B cell (primary cell): ENCODE measurements around the gene DYDC1. TPM values are rescaled to one million over a fixed set of nuclear protein-coding genes. Genes with fewer than 3 reads are reported as not detected.

Experiments
- ATAC-seq: fragments of 200-7000 bp; cut with Tn5 transposase; one replicate; pipeline ENCODE4 v1.10.0; 2021; ENCODE audit warnings: low read depth, mild to moderate bottlenecking, moderate number of reproducible peaks, moderate library complexity
- CTCF ChIA-PET: fragments of 350-600 bp; sonication (Branson Sonifier 250); formaldehyde crosslinking; loops from one replicate; lab custom pipeline; 2021; ENCODE audit warnings: antibody characterized with exemption, inconsistent platforms; lab: Charles Lee
- POLR2A ChIA-PET: fragments of 350-600 bp; sonication (Branson Sonifier 250); formaldehyde crosslinking; loops from one replicate; lab custom pipeline; 2021; ENCODE audit warnings: antibody characterized with exemption; lab: Charles Lee
- DNase-seq: peaks from one replicate; pipeline ENCODE4 v3.0.0; 2013
- H2AFZ ChIP-seq: 2 replicates; pipeline ENCODE4 v1.6.1; 2012; ENCODE audit warnings: mild to moderate bottlenecking, low read depth, low read length; ENCODE audit not compliant: insufficient read depth, poor library complexity, severe bottlenecking
- H3K27ac ChIP-seq, 2 donors: 1 replicate in 1 of 2; 2 replicates in 1 of 2; pipeline ENCODE4 v1.5.1; 2012 to 2013; ENCODE audit warnings: low read length in 2 of 2, mild to moderate bottlenecking in 2 of 2, moderate library complexity in 1 of 2
- H3K27me3 ChIP-seq, 4 experiments: fragments of 200-600 bp in 1 of 4; sonication (generic) in 1 of 4; replicated peaks in 1 of 4; 1 replicate in 2 of 4; 2 replicates in 2 of 4; pipeline versions ENCODE4 v1.6.1 to v1.7.0; 2013 to 2016; ENCODE audit warnings: low read length in 3 of 4, mild to moderate bottlenecking in 2 of 4, mixed read lengths in 1 of 4, moderate library complexity in 1 of 4; ENCODE audit not compliant: insufficient read depth in 4 of 4, control insufficient read depth in 3 of 4; ENCODE audit errors: control extremely low read depth in 1 of 4
- H3K36me3 ChIP-seq, 2 experiments: replicated peaks in 1 of 2; 1 replicate in 1 of 2; 2 replicates in 1 of 2; pipeline versions ENCODE4 v1.6.1 to v1.7.1; 2013; ENCODE audit warnings: low read length in 1 of 2; ENCODE audit not compliant: insufficient read depth in 2 of 2, control insufficient read depth in 1 of 2; ENCODE audit errors: control extremely low read depth in 1 of 2, extremely low read depth in 1 of 2
- H3K4me1 ChIP-seq, 2 donors: fragments of 200-600 bp in 1 of 2; sonication (generic) in 1 of 2; 1 replicate in 1 of 2; 2 replicates in 1 of 2; pipeline versions ENCODE4 v1.5.1 to v1.6.1; 2013 to 2017; ENCODE audit warnings: low read length in 2 of 2; ENCODE audit not compliant: control insufficient read depth in 2 of 2, insufficient read depth in 2 of 2
- H3K4me2 ChIP-seq: replicated peaks from 2 replicates; pipeline ENCODE3; 2012; ENCODE audit warnings: mild to moderate bottlenecking, low read depth, low read length; ENCODE audit not compliant: poor library complexity, severe bottlenecking
- H3K4me3 ChIP-seq, 5 experiments: fragments of 200-600 bp in 1 of 5; sonication (generic) in 1 of 5; 1 replicate in 3 of 5; 2 replicates in 2 of 5; pipeline versions ENCODE4 v1.5.1 to v1.7.0; 2011 to 2016; ENCODE audit warnings: low read length in 4 of 5, mild to moderate bottlenecking in 4 of 5, low read depth in 2 of 5, control low read depth in 1 of 5, moderate library complexity in 1 of 5; ENCODE audit not compliant: insufficient read depth in 1 of 5; ENCODE audit errors: control extremely low read depth in 1 of 5, extremely low read depth in 1 of 5
- H3K79me2 ChIP-seq: fragments of 200-600 bp; sonication (generic); one replicate; pipeline ENCODE4 v1.6.0; 2016; ENCODE audit warnings: low read length; ENCODE audit not compliant: control insufficient read depth, insufficient read depth
- H3K9ac ChIP-seq: fragments of 200-600 bp; sonication (generic); 2 replicates; pipeline ENCODE4 v1.6.1; 2017; ENCODE audit warnings: mild to moderate bottlenecking, low read length, moderate library complexity
- H3K9me3 ChIP-seq, 3 donors: one replicate each; pipeline versions ENCODE4 v1.6.1 to v1.7.1; 2013; ENCODE audit warnings: low read length in 2 of 3; ENCODE audit not compliant: control insufficient read depth in 2 of 3, insufficient read depth in 1 of 3; ENCODE audit errors: control extremely low read depth in 1 of 3
- H4K20me1 ChIP-seq: 2 replicates; pipeline ENCODE4 v1.6.0; 2012; ENCODE audit warnings: mild to moderate bottlenecking, low read length; ENCODE audit not compliant: insufficient read depth, control insufficient read depth, poor library complexity, severe bottlenecking
- H3K27ac Mint-ChIP-seq: one replicate; pipeline ENCODE4 v1.8.0; 2021; ENCODE audit warnings: mixed read lengths
- H3K27me3 Mint-ChIP-seq: one replicate; pipeline ENCODE4 v1.8.0; 2021; ENCODE audit warnings: mixed read lengths
- H3K4me1 Mint-ChIP-seq: one replicate; pipeline ENCODE4 v1.8.0; 2021; ENCODE audit warnings: mixed read lengths
- H3K4me3 Mint-ChIP-seq: one replicate; pipeline ENCODE4 v1.8.0; 2021; ENCODE audit warnings: mixed read lengths
- H3K9me3 Mint-ChIP-seq: one replicate; pipeline ENCODE4 v1.8.0; 2022; ENCODE audit warnings: mixed read lengths; ENCODE audit not compliant: insufficient read depth
- EZH2 ChIP-seq: IDR thresholded peaks from 2 replicates; pipeline ENCODE4 v1.6.1; 2012; ENCODE audit warnings: borderline replicate concordance, low read depth, mild to moderate bottlenecking, moderate library complexity, low read length; ENCODE audit not compliant: insufficient read depth, poor library complexity, severe bottlenecking
- WGBS: methylation state at CpG from one replicate; pipeline ENCODE4 v1.1.5; 2013; ENCODE audit warnings: missing lambda C conversion rate; ENCODE audit not compliant: insufficient coverage; 5-methylcytosine and 5-hydroxymethylcytosine counted together
- intact Hi-C: fragments of 100-400 bp; cut with micrococcal nuclease; formaldehyde crosslinking; loops from one replicate; pipeline ENCODE4 v1.10.0; 2022
- polyA plus RNA-seq: library from polyadenylated mRNA; depleted of rRNA; stranded (reverse); fragments of >200 nt; gene quantifications from 2 replicates; pipeline ENCODE4 v1.2.3, GENCODE V29; 2012
- total RNA-seq, 2 donors: library from RNA; stranded (reverse); fragments of 120-200 nt in 1 of 2; gene quantifications; 1 replicate in 1 of 2; 2 replicates in 1 of 2; pipeline versions ENCODE4 v1.2.3 to v1.2.4, GENCODE V29; 2013 to 2022
- TF ChIP-seq, protein P1 (sequence below): fragments of 200-600 bp; IDR thresholded peaks from one replicate; pipeline ENCODE4 v1.8.0; 2022; ENCODE audit warnings: antibody characterized with exemption, mild to moderate bottlenecking

DYDC1 gene
- total and polyA plus RNA-seq, 2 donors (not counting 1 experiment from before 2014, with no cell fraction given), result not detected

DNA sequence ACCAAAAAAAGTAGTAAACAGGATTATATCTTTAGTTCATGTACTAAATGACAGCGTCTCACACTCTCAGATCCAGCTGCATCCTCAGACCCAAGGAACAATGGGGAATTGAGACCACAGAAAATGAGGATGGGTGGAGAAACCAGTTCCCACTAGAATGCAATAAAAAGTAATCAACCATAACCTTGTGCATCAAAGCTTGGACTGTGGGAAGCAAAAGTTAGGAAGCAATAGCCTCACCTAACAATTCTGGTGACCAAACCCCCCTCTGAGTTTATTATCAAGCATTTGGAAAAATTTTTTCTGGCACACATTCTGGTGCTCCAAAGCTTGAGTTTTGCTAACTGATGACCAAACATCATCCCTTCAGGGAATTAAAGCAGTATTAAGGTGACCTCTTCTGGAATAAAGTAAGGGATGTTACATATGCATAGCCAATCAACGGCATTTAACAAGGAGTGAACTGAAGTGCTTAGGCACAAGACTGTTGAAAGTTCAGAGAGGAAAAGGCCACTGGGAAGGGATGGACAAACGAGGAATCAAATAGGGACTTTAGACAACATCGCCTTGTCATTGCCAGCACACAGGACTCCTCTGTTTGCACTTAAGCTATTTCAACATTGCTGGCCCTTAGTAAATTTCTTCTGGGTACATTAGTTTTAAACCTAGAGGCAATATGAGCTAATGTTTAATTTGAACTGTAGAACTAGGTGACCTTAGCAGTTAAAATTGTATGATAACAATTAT is 65.9 kb downstream of the DYDC1 start:
- intact Hi-C loops, result no loop called here
- H4K20me1 ChIP-seq, result no peaks in the 10 kb centered on the region
- no peak overlapping the region for H3K27ac ChIP-seq
- CTCF ChIA-PET, result no interaction called here
- Mint-ChIP-seq H3K27ac (no peak overlapping the region), H3K4me3 (no peak overlapping the region), H3K27me3 (peaks cover 38% of the 10 kb centered on the region), H3K9me3 (no peaks in the 10 kb centered on the region), H3K4me1 (no peaks in the 10 kb centered on the region)
- no peak overlapping the region for H3K4me2 ChIP-seq
- POLR2A ChIA-PET, result no interaction called here
- no peaks in the 10 kb centered on the region for H3K9me3 ChIP-seq
- ATAC-seq, result no peak
- H2AFZ ChIP-seq, result no peak overlapping the region
- H3K27me3 ChIP-seq, result peaks cover 0 to 6% (median 0%) of the 10 kb centered on the region in 4 experiments
- no peaks in the 10 kb centered on the region for H3K4me1 ChIP-seq
- H3K36me3 ChIP-seq, result no peaks in the 10 kb centered on the region
- H3K9ac ChIP-seq, result no peak overlapping the region
- TF ChIP-seq, protein P1, sequence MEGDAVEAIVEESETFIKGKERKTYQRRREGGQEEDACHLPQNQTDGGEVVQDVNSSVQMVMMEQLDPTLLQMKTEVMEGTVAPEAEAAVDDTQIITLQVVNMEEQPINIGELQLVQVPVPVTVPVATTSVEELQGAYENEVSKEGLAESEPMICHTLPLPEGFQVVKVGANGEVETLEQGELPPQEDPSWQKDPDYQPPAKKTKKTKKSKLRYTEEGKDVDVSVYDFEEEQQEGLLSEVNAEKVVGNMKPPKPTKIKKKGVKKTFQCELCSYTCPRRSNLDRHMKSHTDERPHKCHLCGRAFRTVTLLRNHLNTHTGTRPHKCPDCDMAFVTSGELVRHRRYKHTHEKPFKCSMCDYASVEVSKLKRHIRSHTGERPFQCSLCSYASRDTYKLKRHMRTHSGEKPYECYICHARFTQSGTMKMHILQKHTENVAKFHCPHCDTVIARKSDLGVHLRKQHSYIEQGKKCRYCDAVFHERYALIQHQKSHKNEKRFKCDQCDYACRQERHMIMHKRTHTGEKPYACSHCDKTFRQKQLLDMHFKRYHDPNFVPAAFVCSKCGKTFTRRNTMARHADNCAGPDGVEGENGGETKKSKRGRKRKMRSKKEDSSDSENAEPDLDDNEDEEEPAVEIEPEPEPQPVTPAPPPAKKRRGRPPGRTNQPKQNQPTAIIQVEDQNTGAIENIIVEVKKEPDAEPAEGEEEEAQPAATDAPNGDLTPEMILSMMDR, result no peak
- no peak for TF ChIP-seq EZH2
- no peak overlapping the region for H3K4me3 ChIP-seq
- no peaks in the 10 kb centered on the region for H3K79me2 ChIP-seq
- WGBS, result 100% methylated on average over 1 of the region's 4 CpGs
- no peak for DNase-seq

DNA sequence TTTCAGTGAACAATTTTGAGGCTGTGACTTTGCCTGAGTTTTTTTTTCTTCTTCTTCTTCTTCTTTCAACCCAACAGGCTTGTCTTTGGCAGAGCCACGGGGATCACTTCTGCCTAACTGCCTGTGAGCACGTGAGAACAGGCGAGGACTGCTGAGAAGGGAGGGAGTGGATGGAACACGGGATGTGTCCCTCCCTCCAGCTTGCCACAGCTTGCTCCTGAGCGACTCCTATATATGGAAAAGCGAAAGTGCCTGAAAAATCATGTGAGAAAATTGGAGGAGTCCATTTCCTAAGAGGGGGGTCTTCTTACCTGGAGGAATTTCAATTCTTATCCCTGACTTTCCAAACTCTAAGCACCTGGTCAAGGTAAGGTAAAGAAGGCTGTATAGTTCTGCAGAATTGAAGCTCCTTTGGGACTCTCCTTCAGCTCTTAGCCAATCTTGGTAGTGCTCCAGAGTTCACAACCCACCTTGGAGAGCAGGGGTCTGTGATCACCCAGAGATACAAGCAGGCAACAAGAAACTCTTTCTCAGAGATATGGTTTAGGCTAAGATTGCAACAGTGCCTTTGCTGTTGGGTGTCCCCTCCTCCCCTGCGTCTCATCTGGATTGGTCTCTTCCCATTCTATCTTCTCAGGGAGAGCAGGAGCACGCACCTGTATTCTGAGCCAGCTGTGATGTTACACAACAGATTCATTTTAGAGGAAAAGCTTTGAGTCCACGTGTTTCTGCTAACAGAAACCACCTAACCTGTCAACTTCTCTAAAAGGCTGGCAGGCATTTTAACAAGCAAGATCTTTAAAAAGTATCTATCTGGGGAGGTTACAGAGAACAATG is 66.9 kb downstream of the DYDC1 start, which contains the start of gene MAT1A:
TSS of gene MAT1A (minus strand) at position 208 of the 837 bp plus-strand sequence. CDS start 235 bp downstream, outside the sequence.
- H3K9me3 Mint-ChIP-seq, result no peaks in the 10 kb centered on the region
- WGBS, result 32% methylated on average over 6 of the region's 9 CpGs
- POLR2A ChIA-PET, result no interaction called here
- TF ChIP-seq, protein P1, result no peak
- no peak for TF ChIP-seq EZH2
- no peak for DNase-seq
- H3K27ac Mint-ChIP-seq, result no peak within 1 kb of the TSS
- no peaks in the 10 kb centered on the region for H3K36me3 ChIP-seq
- ATAC-seq, result no peak
- H2AFZ ChIP-seq, result peak within 1 kb of the TSS; percentile 9
- H3K27ac ChIP-seq, result no peak within 1 kb of the TSS
- peaks cover 34% of the 10 kb centered on the region for H3K27me3 Mint-ChIP-seq
- H3K4me2 ChIP-seq, result no peak within 1 kb of the TSS
- no peaks in the 10 kb centered on the region for H3K79me2 ChIP-seq
- no peaks in the 10 kb centered on the region for H3K4me1 Mint-ChIP-seq
- no peak within 1 kb of the TSS for H3K9ac ChIP-seq
- no peaks in the 10 kb centered on the region for H3K4me1 ChIP-seq
- H3K9me3 ChIP-seq, result no peaks in the 10 kb centered on the region
- no peak within 1 kb of the TSS for H3K4me3 Mint-ChIP-seq
- peaks cover 0 to 6% (median 0%) of the 10 kb centered on the region in 4 experiments for H3K27me3 ChIP-seq
- intact Hi-C loops, result no loop called here
- CTCF ChIA-PET, result no interaction called here
- no peaks in the 10 kb centered on the region for H4K20me1 ChIP-seq
- H3K4me3 ChIP-seq, result no peak within 1 kb of the TSS
